Spinal cord (tissue), 10 donors: Measurements from ENCODE around the gene IL13. TPM values are rescaled to one million over a fixed set of nuclear protein-coding genes. Genes with fewer than 3 reads are reported as not detected.

Experiments
- DNase-seq, 6 donors: peaks; one replicate each; pipeline versions ENCODE4 v3.0.0 to v3.0.0-alpha.2; 2013 to 2015; ENCODE audit warnings: low spot score in 6 of 6, low read depth in 4 of 6
- H3K27ac ChIP-seq: one replicate; pipeline ENCODE4 v1.5.1; 2013; ENCODE audit warnings: low read depth, low read length, control low read depth
- H3K27me3 ChIP-seq: one replicate; pipeline ENCODE4 v1.6.1; 2013; ENCODE audit warnings: low read length; ENCODE audit not compliant: control insufficient read depth, insufficient read depth
- H3K36me3 ChIP-seq: one replicate; pipeline ENCODE4 v1.6.1; 2013; ENCODE audit warnings: low read length; ENCODE audit not compliant: control insufficient read depth, insufficient read depth
- H3K4me1 ChIP-seq: one replicate; pipeline ENCODE4 v1.6.1; 2013; ENCODE audit warnings: low read length; ENCODE audit not compliant: control insufficient read depth, insufficient read depth
- H3K4me3 ChIP-seq: one replicate; pipeline ENCODE4 v1.5.1; 2013; ENCODE audit warnings: low read depth, low read length, control low read depth
- H3K9me3 ChIP-seq: one replicate; pipeline ENCODE4 v1.6.1; 2013; ENCODE audit warnings: low read length; ENCODE audit not compliant: control insufficient read depth, insufficient read depth
- WGBS: methylation state at CpG from one replicate; pipeline ENCODE4 v1.1.5; 2013; ENCODE audit warnings: missing lambda C conversion rate; ENCODE audit not compliant: insufficient coverage; 5-methylcytosine and 5-hydroxymethylcytosine counted together
- polyA plus RNA-seq, 2 donors: library from polyadenylated mRNA; unstranded; fragments of 120-200 nt; gene quantifications; one replicate each; pipeline ENCODE4 v1.2.1, GENCODE V29; 2013; ENCODE audit not compliant: insufficient read length in 2 of 2
- total RNA-seq, 2 donors: library from RNA; depleted of rRNA in 1 of 2; stranded (reverse); fragments of 120-200 nt in 1 of 2; fragments of >200 nt in 1 of 2; gene quantifications; one replicate each; pipeline versions ENCODE4 v1.2.3 to v1.2.4, GENCODE V29; 2013 to 2014
- donor health status: healthy.

The IL13 gene
- total and polyA plus RNA-seq, 4 donors = 0.18 TPM; not detected in 3

DNA sequence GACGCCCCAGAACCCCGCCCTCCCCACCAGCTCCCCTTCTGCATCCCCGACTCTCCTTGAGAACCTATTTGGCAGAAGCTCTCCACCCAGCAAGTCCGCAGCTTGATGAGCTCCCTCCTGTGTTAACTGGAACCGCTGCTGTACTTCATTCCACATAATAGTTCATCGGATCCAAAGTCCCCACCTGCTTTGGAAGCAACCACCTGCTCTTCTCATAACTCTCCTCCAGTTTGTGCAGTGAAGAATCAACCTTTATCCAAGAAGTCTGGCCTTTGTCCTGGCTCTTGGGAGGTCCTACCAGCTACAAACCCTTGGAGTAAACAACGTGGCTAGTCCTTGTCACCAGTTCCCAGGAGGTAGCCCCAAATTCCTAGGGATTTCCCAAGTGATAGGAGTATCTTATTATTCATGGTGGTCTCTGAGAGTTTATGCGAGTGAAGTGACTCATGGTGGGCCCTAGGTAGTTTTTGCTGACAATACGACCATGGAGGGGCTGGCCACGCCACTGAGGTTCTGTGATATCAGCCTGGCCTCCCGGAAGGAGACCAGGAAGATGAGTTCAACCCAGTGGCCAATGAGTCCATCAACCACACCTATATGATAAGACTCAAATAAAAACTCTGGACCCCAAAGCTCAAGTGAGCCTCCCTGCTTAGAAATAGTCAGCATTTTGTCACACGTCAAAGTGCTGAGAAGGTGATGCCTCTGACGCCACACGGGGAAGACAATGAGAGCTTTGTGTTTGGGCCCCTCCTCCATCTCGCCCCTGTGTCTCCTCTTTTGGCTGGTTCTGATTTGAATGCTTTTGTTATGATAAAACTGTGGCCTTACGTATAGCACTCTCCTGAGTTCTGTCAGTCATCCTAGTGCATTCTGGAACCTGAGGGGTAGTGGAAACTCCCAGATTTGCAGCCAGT lies 12.3 kb downstream of the IL13 start:
- WGBS = 85% methylated on average over 13 of the region's 16 CpGs
- Histone ChIP-seq H3K27ac (no peak overlapping the region), H3K9me3 (no peaks in the 10 kb centered on the region), H3K36me3 (no peaks in the 10 kb centered on the region), H3K4me3 (no peak overlapping the region), H3K27me3 (no peaks in the 10 kb centered on the region), H3K4me1 (peaks cover 5% of the 10 kb centered on the region)
- no peak for DNase-seq

DNA sequence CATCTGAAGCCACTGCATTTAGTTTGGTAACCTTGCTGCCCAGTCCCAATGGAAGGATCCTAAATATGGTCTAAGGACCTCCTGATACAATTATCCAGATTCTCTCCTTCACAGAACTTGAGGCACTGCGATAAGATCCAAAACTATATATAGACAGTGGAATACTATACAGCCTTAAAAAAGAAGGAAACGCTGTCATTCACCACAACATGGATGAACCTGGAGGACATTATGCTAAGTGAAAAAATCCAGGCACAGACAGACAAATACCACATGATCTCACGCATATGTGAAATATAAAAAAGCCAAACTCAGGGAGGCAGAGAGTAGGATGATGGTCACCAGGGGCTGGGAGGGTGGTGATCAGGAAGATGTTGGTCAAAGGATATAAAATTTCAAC lies 13.0 kb downstream of the IL13 start:
- DNase-seq = no peak

DNA sequence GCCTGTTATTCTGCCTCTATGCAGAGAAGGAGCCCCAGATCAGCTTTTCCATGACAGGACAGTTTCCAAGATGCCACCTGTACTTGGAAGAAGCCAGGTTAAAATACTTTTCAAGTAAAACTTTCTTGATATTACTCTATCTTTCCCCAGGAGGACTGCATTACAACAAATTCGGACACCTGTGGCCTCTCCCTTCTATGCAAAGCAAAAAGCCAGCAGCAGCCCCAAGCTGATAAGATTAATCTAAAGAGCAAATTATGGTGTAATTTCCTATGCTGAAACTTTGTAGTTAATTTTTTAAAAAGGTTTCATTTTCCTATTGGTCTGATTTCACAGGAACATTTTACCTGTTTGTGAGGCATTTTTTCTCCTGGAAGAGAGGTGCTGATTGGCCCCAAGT lies 15.5 kb downstream of the IL13 start:
- H3K9me3 ChIP-seq = no peaks in the 10 kb centered on the region
- no peaks in the 10 kb centered on the region for H3K36me3 ChIP-seq
- DNase-seq = no peak

More for the DNA sequence above, 13.0 kb downstream of the IL13 start:
- peaks cover 5% of the 10 kb centered on the region for H3K4me1 ChIP-seq
- H3K9me3 ChIP-seq = no peaks in the 10 kb centered on the region
- H3K4me3 ChIP-seq = no peak overlapping the region
- WGBS = no CpG with 5 or more reads among the region's 3 CpGs
- H3K27me3 ChIP-seq = no peaks in the 10 kb centered on the region
- no peak overlapping the region for H3K27ac ChIP-seq
- H3K36me3 ChIP-seq = no peaks in the 10 kb centered on the region

DNA sequence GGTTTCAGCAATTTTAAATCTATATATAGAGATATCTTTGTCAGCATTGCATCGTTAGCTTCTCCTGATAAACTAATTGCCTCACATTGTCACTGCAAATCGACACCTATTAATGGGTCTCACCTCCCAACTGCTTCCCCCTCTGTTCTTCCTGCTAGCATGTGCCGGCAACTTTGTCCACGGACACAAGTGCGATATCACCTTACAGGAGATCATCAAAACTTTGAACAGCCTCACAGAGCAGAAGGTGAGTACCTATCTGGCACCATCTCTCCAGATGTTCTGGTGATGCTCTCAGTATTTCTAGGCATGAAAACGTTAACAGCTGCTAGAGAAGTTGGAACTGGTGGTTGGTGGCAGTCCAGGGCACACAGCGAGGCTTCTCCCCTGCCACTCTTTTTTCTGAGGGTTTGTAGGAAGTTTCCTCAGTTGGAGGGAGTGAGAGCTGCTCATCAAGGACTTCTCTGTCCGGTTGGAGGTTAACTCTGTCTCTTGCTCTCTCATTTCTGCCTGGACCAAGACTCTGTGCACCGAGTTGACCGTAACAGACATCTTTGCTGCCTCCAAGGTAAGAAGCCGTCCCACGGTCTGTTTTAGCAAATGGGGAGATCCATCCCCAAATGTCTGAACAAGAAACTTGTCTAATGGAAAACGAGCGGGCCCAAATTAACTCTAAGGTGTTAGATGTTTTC lies 16.1 kb downstream of the IL13 start, which contains the start of gene IL4:
Gene IL4, plus strand, starts transcription at position 51 of the 692 bp plus-strand sequence. Its CDS starts 62 bp downstream, at position 113.
- Histone ChIP-seq H3K27ac (no peak within 1 kb of the TSS), H3K27me3 (no peaks in the 10 kb centered on the region), H3K4me3 (no peak within 1 kb of the TSS), H3K4me1 (no peaks in the 10 kb centered on the region), H3K36me3 (no peaks in the 10 kb centered on the region), H3K9me3 (no peaks in the 10 kb centered on the region)
- WGBS = 90% methylated on average over 14 of the region's 14 CpGs
- DNase-seq = no peak

More for the DNA sequence above, 15.5 kb downstream of the IL13 start:
- H3K4me1 ChIP-seq = no peaks in the 10 kb centered on the region
- WGBS = no CpG with 5 or more reads among the region's 1 CpG
- no peak overlapping the region for H3K27ac ChIP-seq
- H3K4me3 ChIP-seq = no peak overlapping the region
- H3K27me3 ChIP-seq = no peaks in the 10 kb centered on the region

DNA sequence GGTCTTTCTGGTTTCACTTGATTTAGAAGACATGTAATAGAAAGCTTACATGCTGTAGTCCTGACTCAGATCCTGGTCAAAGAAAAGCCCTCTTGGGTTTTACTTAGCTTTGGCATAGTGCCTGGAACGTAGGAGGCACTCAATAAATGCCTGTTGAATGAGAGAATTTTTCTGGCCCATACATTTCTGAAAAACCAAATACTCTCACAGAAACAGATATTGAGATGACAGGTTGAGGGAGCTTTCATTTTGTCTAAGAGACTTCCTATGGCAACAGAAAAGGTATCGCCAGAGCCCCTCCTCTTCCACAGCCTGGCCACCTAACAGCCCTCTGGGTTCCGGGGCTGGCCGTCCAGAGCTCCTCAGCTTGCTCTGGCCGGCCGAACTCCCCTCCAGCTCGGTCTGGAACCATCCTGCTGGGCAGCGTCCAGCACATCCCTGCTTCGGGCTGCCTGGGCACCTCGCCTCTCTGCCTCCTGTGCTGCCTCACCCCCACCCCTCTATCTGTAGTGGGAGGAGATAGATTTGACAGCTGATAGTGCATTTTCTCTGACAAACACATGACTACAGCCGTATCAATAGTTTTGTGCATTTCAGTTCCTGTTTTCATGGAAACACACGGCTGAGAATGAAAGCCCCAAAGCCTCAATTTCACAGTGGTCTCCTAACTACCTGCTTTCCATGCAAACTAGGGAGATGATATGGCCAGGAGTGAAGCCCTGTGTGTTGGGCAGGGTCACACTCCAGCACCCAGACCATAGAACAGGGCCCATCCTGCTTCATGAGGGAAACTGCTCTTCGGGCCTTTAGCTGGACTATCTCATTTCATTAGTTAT lies 16.9 kb downstream of the IL13 start:
- Histone ChIP-seq H3K9me3 (no peaks in the 10 kb centered on the region), H3K4me1 (no peaks in the 10 kb centered on the region), H3K36me3 (no peaks in the 10 kb centered on the region), H3K27me3 (no peaks in the 10 kb centered on the region), H3K4me3 (no peak overlapping the region), H3K27ac (no peak overlapping the region)
- 75% methylated on average over 7 of the region's 13 CpGs for WGBS
- DNase-seq = no peak

DNA sequence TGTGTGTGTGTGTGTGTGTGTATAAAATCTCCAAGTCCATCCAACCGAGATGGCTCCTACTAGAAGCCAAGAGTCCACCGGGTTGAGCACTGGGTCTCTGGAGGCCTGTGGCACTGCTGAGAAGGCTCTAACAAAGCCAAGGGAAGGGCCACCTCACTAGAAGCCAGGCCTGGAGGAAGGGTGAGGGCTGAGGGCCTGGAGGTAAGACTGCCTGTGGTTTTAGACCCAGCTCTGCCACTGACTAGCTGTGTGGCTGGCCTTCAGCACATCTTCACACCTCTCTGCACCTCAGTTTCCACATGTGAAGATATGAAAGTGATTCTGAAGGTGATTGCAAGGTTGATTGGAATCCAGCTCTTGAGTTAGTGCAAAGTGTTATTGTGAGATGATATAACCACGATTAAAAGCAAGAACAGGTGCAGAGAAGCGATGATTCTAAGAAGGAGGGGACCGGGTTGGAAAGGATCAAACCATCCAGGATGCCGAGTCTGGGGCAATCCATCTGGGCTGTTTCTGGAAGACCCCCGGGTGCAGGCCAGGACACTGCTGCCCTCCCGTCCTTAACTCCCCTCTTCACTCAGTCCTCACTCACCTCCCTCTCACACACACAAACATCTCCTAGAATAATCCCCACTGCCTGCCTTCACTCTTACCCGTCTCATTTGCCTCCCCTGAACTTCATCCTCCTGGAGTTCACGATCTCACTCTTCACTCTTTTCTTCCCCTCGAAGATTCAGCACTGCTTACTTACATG lies 18.1 kb downstream of the IL13 start:
- DNase-seq = no peak
- Histone ChIP-seq H3K27ac (no peak overlapping the region), H3K9me3 (no peaks in the 10 kb centered on the region), H3K4me3 (no peak overlapping the region), H3K36me3 (no peaks in the 10 kb centered on the region), H3K27me3 (no peaks in the 10 kb centered on the region), H3K4me1 (no peaks in the 10 kb centered on the region)
- WGBS = 97% methylated on average over 7 of the region's 11 CpGs

DNA sequence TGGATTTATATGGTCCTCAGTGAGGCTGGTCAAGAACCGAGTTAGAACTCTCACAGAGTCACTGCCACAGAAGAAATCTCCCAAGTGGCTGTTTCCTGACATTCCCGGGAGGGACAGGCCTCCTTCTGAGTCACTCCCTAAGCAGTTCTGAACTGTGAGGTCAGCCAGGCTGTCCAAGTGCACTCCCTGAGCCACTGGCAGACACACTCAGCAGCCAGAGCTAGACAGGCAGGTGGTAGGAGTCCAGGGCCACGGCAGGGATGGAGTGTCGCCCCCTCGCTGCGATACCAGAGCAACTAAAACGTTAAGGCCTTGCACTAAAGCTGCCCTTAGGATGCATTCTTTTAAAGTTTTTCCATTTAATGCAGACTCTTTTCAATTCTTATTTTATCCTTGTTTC lies 19.2 kb downstream of the IL13 start:
- no peak for DNase-seq
- WGBS = 65% methylated on average over 7 of the region's 7 CpGs

DNA sequence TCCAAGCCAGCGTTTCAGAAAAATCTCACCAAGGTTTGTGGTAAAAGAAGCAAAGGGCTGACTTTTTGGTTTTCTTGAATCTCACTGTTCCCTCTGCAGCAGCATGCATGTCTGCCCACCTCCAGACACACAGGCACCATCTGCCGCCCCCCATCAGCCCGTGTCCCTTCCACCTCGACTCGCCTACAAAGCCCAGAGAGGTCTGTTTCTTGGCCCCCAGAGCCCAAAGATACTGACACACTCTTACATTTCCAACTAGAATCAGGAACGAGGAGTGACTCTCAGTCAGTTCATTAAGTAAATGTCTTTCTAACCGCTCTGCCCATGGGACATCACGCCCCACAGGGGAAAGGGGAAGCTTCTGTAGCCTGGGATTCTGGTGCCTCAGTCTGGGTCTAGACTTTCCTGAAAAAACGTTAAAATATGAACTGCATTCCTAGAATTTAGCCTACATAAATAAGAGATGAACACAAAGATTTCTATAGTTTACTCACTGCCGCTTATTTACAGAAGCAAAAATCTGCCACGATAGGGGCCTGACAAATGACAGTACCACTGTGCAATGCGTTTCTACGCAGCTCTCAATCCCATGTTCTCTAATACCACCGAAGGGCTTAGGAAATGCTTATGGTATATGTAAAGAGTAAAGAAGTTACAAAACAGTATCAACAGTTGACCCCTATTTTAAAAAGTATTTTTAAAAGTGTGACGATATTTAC lies 19.9 kb downstream of the IL13 start:
- Histone ChIP-seq H3K9me3 (no peaks in the 10 kb centered on the region), H3K36me3 (no peaks in the 10 kb centered on the region), H3K4me3 (no peak overlapping the region), H3K4me1 (no peaks in the 10 kb centered on the region), H3K27me3 (no peaks in the 10 kb centered on the region), H3K27ac (no peak overlapping the region)
- DNase-seq = no peak
- WGBS = 78% methylated on average over 6 of the region's 15 CpGs

More for the DNA sequence above, 19.2 kb downstream of the IL13 start:
- no peak overlapping the region for H3K27ac ChIP-seq
- H3K27me3 ChIP-seq = no peaks in the 10 kb centered on the region
- no peaks in the 10 kb centered on the region for H3K9me3 ChIP-seq
- H3K4me3 ChIP-seq = no peak overlapping the region
- no peaks in the 10 kb centered on the region for H3K36me3 ChIP-seq
- no peaks in the 10 kb centered on the region for H3K4me1 ChIP-seq
